Thyroid gland (tissue), 4 donors: ENCODE data around the gene GPC5. TPM values are rescaled to one million over a fixed set of nuclear protein-coding genes. Genes with fewer than 3 reads are reported as not detected.
"Not testable (repeated sequence)": the region's sequence is repeated elsewhere in the genome, so short reads cannot be mapped to it uniquely, and the experiment has no call there.

Experiments used
- DNase-seq, 2 donors: peaks; one replicate each; pipeline ENCODE4 v3.0.0-alpha.2; 2019
- H3K27ac ChIP-seq, 3 donors: fragments of 200-600 bp; sonication (generic); 1 replicate in 2 of 3; 2 replicates in 1 of 3; pipeline ENCODE4 v1.5.1; 2016 to 2019; ENCODE audit warnings: mild to moderate bottlenecking in 1 of 3, moderate library complexity in 1 of 3
- H3K27me3 ChIP-seq: fragments of 200-600 bp; sonication (generic); one replicate; pipeline ENCODE4 v1.5.1; 2019
- H3K36me3 ChIP-seq, 2 donors: fragments of 200-600 bp; sonication (generic); one replicate each; pipeline ENCODE4 v1.5.1; 2016 to 2019
- H3K4me1 ChIP-seq, 2 donors: fragments of 200-600 bp; sonication (generic); one replicate each; pipeline ENCODE4 v1.5.1; 2017 to 2019
- H3K4me3 ChIP-seq, 3 donors: fragments of 200-600 bp; sonication (generic); replicated peaks in 1 of 3; 1 replicate in 2 of 3; 2 replicates in 1 of 3; pipeline ENCODE4 v1.5.1; 2016; ENCODE audit warnings: mild to moderate bottlenecking in 1 of 3
- H3K9me3 ChIP-seq: fragments of 200-600 bp; sonication (generic); one replicate; pipeline ENCODE4 v1.5.1; 2017
- CTCF ChIP-seq, 6 experiments: fragments of 200-600 bp in 3 of 6; fragments of 450-650 bp in 3 of 6; sonication (generic) in 3 of 6; IDR thresholded peaks; one replicate each; pipeline ENCODE4 v1.5.1; 2016 to 2019; ENCODE audit warnings: antibody characterized with exemption in 6 of 6, mild to moderate bottlenecking in 2 of 6, inconsistent platforms in 1 of 6, moderate library complexity in 1 of 6
- POLR2A ChIP-seq, 2 donors: fragments of 450-650 bp; IDR thresholded peaks; one replicate each; pipeline ENCODE4 v1.6.1; 2017; ENCODE audit warnings: antibody characterized with exemption in 2 of 2, mild to moderate bottlenecking in 2 of 2, moderate library complexity in 1 of 2
- WGBS, 2 donors: methylation state at CpG; one replicate each; pipeline ENCODE4 v1.1.5; 2017; 5-methylcytosine and 5-hydroxymethylcytosine counted together
- intact Hi-C: fragments of 100-400 bp; cut with DNase I; formaldehyde crosslinking; loops from one replicate; pipeline ENCODE4 v1.15.1; 2023
- total RNA-seq, 4 donors: library from RNA; depleted of rRNA; stranded (reverse); fragments of >200 nt; gene quantifications; one replicate each; pipeline ENCODE4 v1.2.3, GENCODE V29; 2016

Gene GPC5
- total RNA-seq, 4 donors from 2014 or later, result 0.67 to 2.3 (median 1.3) TPM

GRCh38 chr13:92265408-92265807 lies 867.0 kb downstream of the GPC5 start:
- H3K27ac ChIP-seq, result no peak overlapping the region
- 92 to 97% methylated on average over 1 of the region's 1 CpG for WGBS, 2 donors
- H3K27me3 ChIP-seq, result no peaks in the 10 kb centered on the region
- no peak for TF ChIP-seq CTCF (IDR thresholded peaks at IDR 0.05)
- no peak for TF ChIP-seq POLR2A (IDR thresholded peaks at IDR 0.05)
- no peaks in the 10 kb centered on the region for H3K36me3 ChIP-seq
- intact Hi-C loops, result no loop called here
- H3K4me3 ChIP-seq, result no peak overlapping the region
- no peaks in the 10 kb centered on the region for H3K4me1 ChIP-seq
- DNase-seq, result no peak
- H3K9me3 ChIP-seq, result no peaks in the 10 kb centered on the region

GRCh38 chr13:92270990-92271389 lies 872.6 kb downstream of the GPC5 start:
- TF ChIP-seq POLR2A (IDR thresholded peaks at IDR 0.05) (no peak), CTCF (IDR thresholded peaks at IDR 0.05) (no peak)
- Histone ChIP-seq H3K4me1 (no peaks in the 10 kb centered on the region), H3K27me3 (no peaks in the 10 kb centered on the region), H3K36me3 (no peaks in the 10 kb centered on the region), H3K4me3 (no peak overlapping the region), H3K27ac (no peak overlapping the region), H3K9me3 (no peaks in the 10 kb centered on the region)
- intact Hi-C loops, result no loop called here
- no peak for DNase-seq
- WGBS, 2 donors, result 86 to 89% methylated on average over 1 of the region's 1 CpG

GRCh38 chr13:92272177-92272576 lies 873.8 kb downstream of the GPC5 start:
- no peaks in the 10 kb centered on the region for H3K9me3 ChIP-seq
- 92 to 93% methylated on average over 1 of the region's 1 CpG for WGBS, 2 donors
- H3K4me1 ChIP-seq, result no peaks in the 10 kb centered on the region
- H3K4me3 ChIP-seq, result no peak overlapping the region
- TF ChIP-seq POLR2A (IDR thresholded peaks at IDR 0.05) (no peak), CTCF (IDR thresholded peaks at IDR 0.05) (no peak)
- no peak overlapping the region for H3K27ac ChIP-seq
- no peaks in the 10 kb centered on the region for H3K36me3 ChIP-seq
- no peaks in the 10 kb centered on the region for H3K27me3 ChIP-seq
- DNase-seq, result no peak
- intact Hi-C loops, result no loop called here

- H3K9me3 ChIP-seq, H3K4me3 ChIP-seq, H3K27me3 ChIP-seq, intact Hi-C loops, H3K27ac ChIP-seq, H3K4me1 ChIP-seq, H3K36me3 ChIP-seq, DNase-seq: not testable (repeated sequence)
- WGBS, 2 donors, result 81 to 83% methylated on average over 7 to 8 of the region's 8 CpGs
Measured at GRCh38 chr13:92280986-92281385, 882.6 kb downstream of the GPC5 start.

- DNase-seq, H3K27ac ChIP-seq: not testable (repeated sequence)
- 96% methylated on average over 9 to 12 of the region's 29 CpGs for WGBS, 2 donors
Measured at GRCh38 chr13:92290718-92291307, 892.4 kb downstream of the GPC5 start.

GRCh38 chr13:92294533-92294932 lies 896.1 kb downstream of the GPC5 start:
- 93 to 94% methylated on average over 5 of the region's 5 CpGs for WGBS, 2 donors
- H3K4me1 ChIP-seq, H3K9me3 ChIP-seq, H3K36me3 ChIP-seq, H3K27me3 ChIP-seq, H3K27ac ChIP-seq, H3K4me3 ChIP-seq, intact Hi-C loops, DNase-seq: not testable (repeated sequence)

More at GRCh38 chr13:92290718-92291307, 892.4 kb downstream of the GPC5 start:
- H3K4me3 ChIP-seq, intact Hi-C loops, H3K4me1 ChIP-seq, H3K9me3 ChIP-seq, H3K27me3 ChIP-seq, H3K36me3 ChIP-seq: not testable (repeated sequence)

- H3K9me3 ChIP-seq, DNase-seq, H3K4me1 ChIP-seq, intact Hi-C loops, H3K36me3 ChIP-seq, H3K27me3 ChIP-seq, H3K27ac ChIP-seq, H3K4me3 ChIP-seq: not testable (repeated sequence)
- 76 to 100% methylated on average over 2 to 3 of the region's 3 CpGs for WGBS, 2 donors
Measured at GRCh38 chr13:92296154-92296671, 897.8 kb downstream of the GPC5 start.
